ENCODE results near the gene MORN2. TPM values are rescaled to one million over a fixed set of nuclear protein-coding genes. Genes with fewer than 3 reads are reported as not detected.
A peak's percentile ranks its signal among the peaks of the same experiment; 100 is the strongest.
"Not testable (repeated sequence)": the region's sequence is repeated elsewhere in the genome, so short reads cannot be mapped to it uniquely, and the experiment has no call there.

Gene MORN2
- total and polyA plus RNA-seq, 9 of the 15 experiments (the other 6 are each of a cell fraction or from before 2014, with no cell fraction given), result 10.4 to 39.5 (median 20.8) TPM

- TF ChIP-seq MGA (IDR thresholded peaks at IDR 0.05) (peak; percentile 30; the same call in 1 of the 2 replicates), HDAC2 (IDR thresholded peaks at IDR 0.05) (0 out of 2 replicates have a peak, but pooled peaks have one; percentile 49), FOXK2 (conservative IDR thresholded peaks at IDR 0.05 in 1 of 2, IDR thresholded peaks at IDR 0.05 in 1 of 2; ENCODE audit: low read depth in 2 of 2) (peak; percentile 45 to 49; a peak in 2 of 4 replicates), DPF2 (IDR thresholded peaks at IDR 0.05) (peak; percentile 91), EGR1 (conservative IDR thresholded peaks at IDR 0.05) (0 out of 2 replicates have a peak, but pooled peaks have one; percentile 12), PHF20 (IDR thresholded peaks at IDR 0.05; ENCODE audit: partially characterized antibody) (peak; percentile 43), GATAD2A (IDR thresholded peaks at IDR 0.05) (peak; percentile 91), TOE1 (IDR thresholded peaks at IDR 0.05; ENCODE audit: borderline replicate concordance) (peak; percentile 29; the same call in 1 of the 2 replicates), L3MBTL2 (IDR thresholded peaks at IDR 0.05) (peak; percentile 30; the same call in 1 of the 2 replicates), NR2C2 (tag; IDR thresholded peaks at IDR 0.05) (peak; percentile 29; the same call in 1 of the 2 replicates), HDAC1 (IDR thresholded peaks at IDR 0.05) (0 out of 4 replicates have a peak, but pooled peaks of 1 of the 2 experiments have one; percentile 42), GATAD2B (IDR thresholded peaks at IDR 0.05; ENCODE audit: borderline replicate concordance) (peak; percentile 21; the same call in 1 of the 2 replicates), SOX6 (IDR thresholded peaks at IDR 0.05) (peak; percentile 39; the same call in 1 of the 2 replicates), ATF1 (tag; IDR thresholded peaks at IDR 0.05) (peak; percentile 41; the same call in 1 of the 2 replicates), CEBPG (CRISPR knock-in tag; IDR thresholded peaks at IDR 0.05) (peak; percentile 39; the same call in 1 of the 2 replicates), CEBPG (tag; conservative IDR thresholded peaks at IDR 0.05 in 1 of 2, IDR thresholded peaks at IDR 0.05 in 1 of 2) (peak in 1 of 2 experiments; percentile 21; a peak in 2 of 4 replicates)
- TF ChIP-seq TOE1 (CRISPR knock-in tag; IDR thresholded peaks at IDR 0.05; ENCODE audit: borderline replicate concordance, low read depth); NR2C2 (CRISPR knock-in tag; IDR thresholded peaks at IDR 0.05); ATF1 (CRISPR knock-in tag; IDR thresholded peaks at IDR 0.05): not testable (repeated sequence)
Measured at GRCh38 chr2:38827539-38828145, 48.1 kb upstream of the MORN2 start (continued).

Data from K562 (cell line).